Caco-2 (cell line): ENCODE measurements around the gene SLC27A4. TPM values are rescaled to one million over a fixed set of nuclear protein-coding genes. Genes with fewer than 3 reads are reported as not detected.

Experiments
- BruUV-seq: library from RNA; stranded (reverse); fragments of 400-500 nt; replicated peaks from 2 replicates; lab custom pipeline; 2021; lab: Mats Ljungman, UMichigan
- CTCF ChIA-PET: fragments of 300-600 bp; sonication (Branson Sonifier 250); formaldehyde crosslinking; loops from one replicate; lab custom pipeline; 2022; ENCODE audit warnings: antibody characterized with exemption; lab: Charles Lee
- POLR2A ChIA-PET: fragments of 300-600 bp; sonication (Branson Sonifier 250); formaldehyde crosslinking; loops from one replicate; lab custom pipeline; 2022; ENCODE audit warnings: antibody characterized with exemption; lab: Charles Lee
- DNase-seq, 2 experiments: peaks; one replicate each; pipeline versions ENCODE4 v3.0.0 to v3.0.0-alpha.2; 2020 to 2022
- H3K27me3 ChIP-seq: replicated peaks from 2 replicates; pipeline ENCODE4 v1.6.0; 2011; ENCODE audit warnings: low read length; ENCODE audit not compliant: control insufficient read depth, insufficient read depth
- H3K36me3 ChIP-seq: 2 replicates; pipeline ENCODE4 v1.5.1; 2011; ENCODE audit warnings: low read length; ENCODE audit not compliant: control insufficient read depth, insufficient read depth
- H3K4me1 ChIP-seq: fragments of 250-450 bp; sonication (Bioruptor Pico); 2 replicates; pipeline ENCODE4 v1.5.1; 2020; ENCODE audit warnings: mild to moderate bottlenecking
- H3K4me3 ChIP-seq: 2 replicates; pipeline ENCODE4 v1.5.1; 2011; ENCODE audit warnings: low read depth, mild to moderate bottlenecking, control low read depth, low read length
- H3K9me3 ChIP-seq: fragments of 250-450 bp; sonication (Bioruptor Pico); 2 replicates; pipeline ENCODE4 v1.5.1; 2020; ENCODE audit warnings: mild to moderate bottlenecking, moderate library complexity
- H3K27ac Mint-ChIP-seq: one replicate; pipeline ENCODE4 v1.8.0; 2022; ENCODE audit warnings: mixed read lengths; ENCODE audit not compliant: unreplicated experiment
- H3K27me3 Mint-ChIP-seq: one replicate; pipeline ENCODE4 v1.8.0; 2022; ENCODE audit warnings: mixed read lengths; ENCODE audit not compliant: insufficient read depth, unreplicated experiment
- H3K36me3 Mint-ChIP-seq: one replicate; pipeline ENCODE4 v1.8.0; 2022; ENCODE audit warnings: mild to moderate bottlenecking, mixed read lengths; ENCODE audit not compliant: insufficient read depth, unreplicated experiment
- H3K4me1 Mint-ChIP-seq: one replicate; pipeline ENCODE4 v1.8.0; 2022; ENCODE audit warnings: low read depth, mixed read lengths; ENCODE audit not compliant: unreplicated experiment
- H3K4me3 Mint-ChIP-seq: one replicate; pipeline ENCODE4 v1.8.0; 2022; ENCODE audit warnings: mild to moderate bottlenecking, moderate library complexity, mixed read lengths; ENCODE audit not compliant: unreplicated experiment
- H3K9me3 Mint-ChIP-seq: one replicate; pipeline ENCODE4 v1.8.0; 2022; ENCODE audit warnings: mixed read lengths; ENCODE audit not compliant: unreplicated experiment
- CTCF ChIP-seq, 2 experiments: fragments of 200-600 bp in 1 of 2; IDR thresholded peaks; 1 replicate in 1 of 2; 2 replicates in 1 of 2; pipeline versions ENCODE4 v1.5.1 to v1.8.0; 2011 to 2022; ENCODE audit warnings: antibody characterized with exemption in 1 of 2, control low read depth in 1 of 2, inconsistent platforms in 1 of 2, low read depth in 1 of 2, low read length in 1 of 2, mild to moderate bottlenecking in 1 of 2, moderate library complexity in 1 of 2; ENCODE audit not compliant: insufficient read depth in 1 of 2, severe bottlenecking in 1 of 2, unreplicated experiment in 1 of 2
- intact Hi-C: fragments of 100-400 bp; cut with micrococcal nuclease; formaldehyde crosslinking; loops from one replicate; pipeline ENCODE4 v1.10.0; 2022; ENCODE audit not compliant: unreplicated experiment
- total RNA-seq: library from RNA; stranded (reverse); gene quantifications from 2 replicates; pipeline ENCODE4 v1.2.3, GENCODE V29; 2022

SLC27A4 gene
- total RNA-seq, 1 experiment from 2014 or later = 22.8 TPM

- Mint-ChIP-seq H3K27ac (no peak overlapping the region), H3K36me3 (peaks cover 25% of the 10 kb centered on the region), H3K9me3 (no peaks in the 10 kb centered on the region), H3K4me3 (no peak overlapping the region), H3K4me1 (no peaks in the 10 kb centered on the region), H3K27me3 (no peaks in the 10 kb centered on the region)
- Histone ChIP-seq H3K36me3 (no peaks in the 10 kb centered on the region), H3K9me3 (no peaks in the 10 kb centered on the region), H3K4me3 (no peak overlapping the region), H3K4me1 (no peaks in the 10 kb centered on the region), H3K27me3 (no peaks in the 10 kb centered on the region)
- ChIA-PET POLR2A (no interaction called here), CTCF (no interaction called here)
- no peak for DNase-seq
- TF ChIP-seq CTCF (IDR thresholded peaks at IDR 0.05; ENCODE audit: insufficient read depth in 1 of 2, low read depth in 1 of 2, low read length in 1 of 2, severe bottlenecking in 1 of 2, unreplicated experiment in 1 of 2) = no peak
- BruUV-seq = no TSS peak
- intact Hi-C loops = loop anchor here (10.0 kb wide), 1 partner anchor 150 kb away; the partner anchor contains the start of gene CIZ1
Observed at GRCh38 chr9:128344931-128345605, 4.7 kb downstream of the SLC27A4 start.

GRCh38 chr9:128349125-128349524 is 8.8 kb downstream of the SLC27A4 start:
- Histone ChIP-seq H3K4me3 (no peak overlapping the region), H3K9me3 (no peaks in the 10 kb centered on the region), H3K27me3 (no peaks in the 10 kb centered on the region), H3K4me1 (no peaks in the 10 kb centered on the region), H3K36me3 (no peaks in the 10 kb centered on the region)
- Mint-ChIP-seq H3K36me3 (peaks cover 30% of the 10 kb centered on the region), H3K27ac (no peak overlapping the region), H3K27me3 (no peaks in the 10 kb centered on the region), H3K4me1 (no peaks in the 10 kb centered on the region), H3K9me3 (no peaks in the 10 kb centered on the region), H3K4me3 (no peak overlapping the region)
- no peak for DNase-seq
- BruUV-seq = no TSS peak
- TF ChIP-seq CTCF (IDR thresholded peaks at IDR 0.05; ENCODE audit: insufficient read depth in 1 of 2, low read depth in 1 of 2, low read length in 1 of 2, severe bottlenecking in 1 of 2, unreplicated experiment in 1 of 2) = no peak
- intact Hi-C loops = loop anchor here (10.0 kb wide), 1 partner anchor 154 kb away; the partner anchor contains the start of gene CIZ1
- POLR2A ChIA-PET = no interaction called here
- CTCF ChIA-PET = no interaction called here

- H3K4me3 Mint-ChIP-seq = no peak overlapping the region
- no TSS peak for BruUV-seq
- no peaks in the 10 kb centered on the region for H3K27me3 ChIP-seq
- H3K27me3 Mint-ChIP-seq = no peaks in the 10 kb centered on the region
- H3K4me1 Mint-ChIP-seq = no peaks in the 10 kb centered on the region
- H3K9me3 ChIP-seq = no peaks in the 10 kb centered on the region
- no peak overlapping the region for H3K4me3 ChIP-seq
- POLR2A ChIA-PET = no interaction called here
- intact Hi-C loops = loop anchor here (10.0 kb wide), 1 partner anchor 155 kb away; the partner anchor contains the start of gene CIZ1
- H3K36me3 ChIP-seq = no peaks in the 10 kb centered on the region
- H3K27ac Mint-ChIP-seq = no peak overlapping the region
- no peak for DNase-seq
- no peaks in the 10 kb centered on the region for H3K9me3 Mint-ChIP-seq
- TF ChIP-seq CTCF (IDR thresholded peaks at IDR 0.05; ENCODE audit: insufficient read depth in 1 of 2, low read depth in 1 of 2, low read length in 1 of 2, severe bottlenecking in 1 of 2, unreplicated experiment in 1 of 2) = no peak
- peaks cover 27% of the 10 kb centered on the region for H3K36me3 Mint-ChIP-seq
- no peaks in the 10 kb centered on the region for H3K4me1 ChIP-seq
- CTCF ChIA-PET = interaction anchor here (0.6 kb wide), 1 partner anchor 13 kb away, joined by 5 read pairs; no protein-coding TSS in a partner anchor
Observed at GRCh38 chr9:128349772-128350171, 9.4 kb downstream of the SLC27A4 start.
